DMS114 treated with DMSO at 0.1 percent for 48 hours (cell line): ENCODE data around the gene FRAS1.
"Not testable (repeated sequence)": the region's sequence is repeated elsewhere in the genome, so short reads cannot be mapped to it uniquely, and the experiment has no call there.

Experiments used
- DNase-seq: peaks from one replicate; lab custom pipeline; 2025; ENCODE audit not compliant: unreplicated experiment; lab: John Stamatoyannopoulos, UW

Gene FRAS1

DNA sequence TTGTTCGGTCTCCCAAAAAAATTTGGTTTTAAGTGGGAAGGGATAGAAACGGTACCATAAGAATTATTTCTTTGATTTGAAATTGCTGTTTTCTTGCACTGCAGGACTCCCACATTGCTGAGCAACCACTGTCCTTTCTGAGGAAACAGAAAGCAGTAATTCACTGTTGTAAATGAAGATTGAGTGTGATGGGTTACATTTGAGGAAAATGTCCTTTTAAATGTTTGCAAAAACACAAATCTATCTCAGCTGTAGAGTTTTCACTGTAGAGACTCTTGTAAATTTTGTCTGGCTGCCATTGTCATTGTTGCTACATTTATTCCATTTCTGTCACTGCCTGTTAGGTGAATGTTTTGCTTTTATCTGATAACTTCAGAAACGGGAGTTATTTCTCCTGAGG lies 105.2 kb downstream of the FRAS1 start:
- no peak for DNase-seq

DNA sequence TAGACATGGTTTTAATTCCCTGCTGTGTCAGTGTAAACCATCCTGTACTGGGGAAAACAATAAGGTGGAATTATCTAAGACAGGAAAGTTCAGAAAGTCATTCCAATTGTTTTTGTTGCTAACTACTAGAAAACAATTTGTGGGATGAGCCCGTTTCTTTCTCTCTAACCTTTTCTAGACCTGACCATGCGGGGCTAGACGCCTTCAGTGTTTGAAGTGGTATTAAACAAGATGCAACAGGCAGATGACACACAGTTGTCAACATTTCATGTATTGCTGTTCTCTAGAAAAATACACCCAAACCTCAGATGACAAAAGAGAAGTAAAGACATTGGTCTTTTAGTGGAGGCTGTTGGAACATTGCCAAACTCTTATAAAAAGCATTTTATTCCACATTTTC lies 105.7 kb downstream of the FRAS1 start:
- DNase-seq: no peak

DNA sequence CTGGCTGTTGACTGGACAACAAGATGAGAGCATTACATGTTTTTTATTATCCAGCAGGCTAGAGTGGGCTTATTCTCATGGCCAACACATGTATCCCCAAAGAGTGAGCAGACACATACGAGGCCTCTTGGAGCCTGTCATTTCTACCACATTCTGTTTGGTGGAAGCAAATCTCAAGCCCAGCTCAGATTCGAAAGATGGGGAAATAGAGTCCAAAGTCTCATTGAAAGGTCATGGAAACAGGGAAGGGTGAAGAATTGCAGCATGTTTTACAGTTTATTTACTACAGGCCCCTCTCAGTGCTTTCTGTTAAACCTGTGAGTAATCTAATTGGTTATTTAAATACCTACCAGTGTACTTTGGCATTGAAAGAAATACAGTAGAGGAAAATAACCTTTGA lies 108.6 kb downstream of the FRAS1 start:
- no peak for DNase-seq

DNA sequence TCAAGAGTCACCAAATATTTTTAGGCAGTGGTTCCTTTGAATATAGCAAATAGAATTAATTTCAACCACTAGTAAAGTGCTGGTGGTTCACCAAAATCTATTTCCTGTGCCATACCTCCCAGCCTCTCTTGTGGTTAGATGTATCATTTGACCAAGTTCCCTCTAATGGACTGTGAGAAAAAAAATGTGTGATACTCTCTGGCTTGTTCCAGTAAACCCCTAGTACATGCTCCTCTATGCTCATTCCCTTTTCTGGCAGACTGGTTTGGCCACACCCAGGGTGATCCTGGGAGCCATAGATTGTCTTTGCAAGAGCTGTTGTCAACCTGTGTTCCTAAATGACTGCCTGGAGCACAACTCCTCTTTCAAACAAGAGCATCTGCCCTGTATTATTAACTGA lies 109.5 kb downstream of the FRAS1 start:
- DNase-seq: no peak

DNA sequence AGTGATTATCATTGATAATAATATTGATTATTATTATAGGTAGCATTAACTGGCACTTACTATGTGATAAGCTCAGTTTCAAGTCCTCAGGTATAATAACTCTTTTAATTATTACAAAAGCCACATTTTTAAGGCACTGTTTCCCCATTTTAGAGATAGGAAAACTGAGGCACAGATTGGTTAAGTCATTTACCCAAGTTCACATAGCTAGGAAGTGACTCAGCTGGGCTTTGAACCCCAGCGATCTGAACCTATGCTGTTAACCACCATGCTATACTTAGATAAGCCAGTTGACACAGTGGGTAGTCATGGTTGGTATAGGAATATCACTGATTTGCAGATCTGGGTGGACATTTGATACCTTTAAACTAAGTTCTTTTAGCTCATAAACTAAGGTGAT lies 110.4 kb downstream of the FRAS1 start:
- DNase-seq: no peak

DNA sequence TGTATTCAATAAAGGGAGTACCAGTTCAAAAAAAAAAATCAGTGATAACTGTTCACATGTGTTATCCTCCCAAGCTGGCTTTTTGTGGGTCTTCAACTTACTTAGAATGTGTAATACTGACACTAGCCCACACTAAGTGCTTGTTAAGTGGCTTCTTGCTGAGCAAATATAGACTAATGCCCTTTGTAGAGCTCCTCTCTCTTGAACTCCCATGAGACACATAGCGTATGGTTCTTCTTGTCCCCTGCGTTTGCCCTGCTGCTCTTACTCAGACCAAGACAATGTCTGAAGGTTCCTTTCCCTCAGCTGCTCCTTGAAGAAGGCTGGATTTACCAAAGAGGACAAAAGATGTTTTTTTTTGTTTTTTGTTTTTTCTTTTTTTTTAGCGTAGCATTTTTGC lies 110.9 kb downstream of the FRAS1 start:
- no peak for DNase-seq

DNA sequence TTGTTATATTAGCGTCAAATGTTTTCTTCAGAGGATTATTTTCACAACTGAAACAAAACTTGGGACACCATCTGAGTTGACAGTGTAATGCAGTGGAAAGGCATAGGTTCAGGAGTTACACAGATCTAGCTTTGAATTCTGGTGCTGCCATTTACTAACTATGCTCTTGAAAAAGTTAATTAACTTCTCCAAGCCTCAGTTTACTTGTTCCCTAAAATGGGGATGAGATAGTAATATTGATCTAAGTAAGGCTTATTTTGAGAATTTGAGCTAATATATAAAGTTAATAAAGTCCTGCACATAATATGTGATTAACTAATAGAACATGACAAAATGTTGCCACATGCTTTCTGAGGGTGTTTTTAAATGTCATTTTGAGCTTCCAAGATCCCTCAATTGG lies 112.6 kb downstream of the FRAS1 start:
- no peak for DNase-seq

DNA sequence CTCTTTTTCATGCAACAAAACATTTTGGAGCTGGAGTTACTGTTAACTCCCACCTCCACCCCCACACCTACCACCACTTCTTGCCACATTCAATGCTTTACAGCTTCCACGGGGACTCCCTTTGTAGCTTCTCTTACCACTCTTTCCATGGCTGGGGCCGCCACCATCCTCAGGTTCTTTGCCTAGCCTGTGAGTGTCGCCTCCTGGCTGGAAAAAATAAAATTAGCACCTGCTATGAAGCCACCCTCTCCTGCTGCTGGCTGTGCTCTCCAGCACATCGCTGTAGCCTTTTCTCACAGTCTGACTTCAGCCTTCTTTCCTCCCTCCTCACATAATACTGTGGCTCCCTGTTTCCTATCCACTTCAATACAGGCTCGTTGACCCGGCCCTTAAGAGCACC lies 114.4 kb downstream of the FRAS1 start:
- DNase-seq: no peak

DNA sequence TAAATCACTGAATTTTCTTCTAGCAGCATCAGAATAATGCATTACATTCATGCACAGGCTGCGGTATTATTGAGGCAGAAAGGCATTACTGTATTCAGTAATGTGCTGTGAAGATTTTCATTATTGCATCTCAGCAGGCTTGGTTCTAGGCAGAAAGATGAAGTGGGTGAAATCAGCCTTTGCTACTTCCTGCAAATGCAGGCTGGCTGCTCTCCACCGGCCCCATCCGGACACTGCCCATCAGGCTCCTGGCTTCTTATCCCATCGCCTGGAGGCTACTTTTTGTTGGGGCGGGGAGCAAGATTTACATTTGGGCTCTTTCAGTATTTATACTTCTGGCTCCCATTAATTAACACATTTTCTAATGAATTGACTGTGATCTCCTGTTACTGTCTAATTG lies 117.8 kb downstream of the FRAS1 start:
- DNase-seq: no peak

DNA sequence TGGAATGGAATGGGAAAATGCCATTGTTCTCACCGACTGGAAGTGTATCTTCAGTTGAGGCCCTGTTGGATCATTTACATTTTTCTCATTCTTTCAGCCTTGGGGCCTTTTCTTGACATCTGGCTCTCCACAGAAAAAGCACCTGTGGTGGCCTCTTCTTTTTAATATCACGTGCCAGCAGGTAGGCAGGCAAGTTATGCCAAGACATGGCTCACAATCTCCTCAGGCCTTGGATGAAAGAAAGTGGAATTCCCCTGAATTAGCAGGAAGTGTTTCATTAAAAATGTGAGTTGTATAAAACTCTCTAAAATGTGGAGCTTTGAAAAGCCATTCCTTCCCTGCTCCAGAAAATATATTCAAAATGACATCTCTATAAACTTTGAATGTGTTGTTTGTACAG lies 122.1 kb downstream of the FRAS1 start:
- DNase-seq: no peak

DNA sequence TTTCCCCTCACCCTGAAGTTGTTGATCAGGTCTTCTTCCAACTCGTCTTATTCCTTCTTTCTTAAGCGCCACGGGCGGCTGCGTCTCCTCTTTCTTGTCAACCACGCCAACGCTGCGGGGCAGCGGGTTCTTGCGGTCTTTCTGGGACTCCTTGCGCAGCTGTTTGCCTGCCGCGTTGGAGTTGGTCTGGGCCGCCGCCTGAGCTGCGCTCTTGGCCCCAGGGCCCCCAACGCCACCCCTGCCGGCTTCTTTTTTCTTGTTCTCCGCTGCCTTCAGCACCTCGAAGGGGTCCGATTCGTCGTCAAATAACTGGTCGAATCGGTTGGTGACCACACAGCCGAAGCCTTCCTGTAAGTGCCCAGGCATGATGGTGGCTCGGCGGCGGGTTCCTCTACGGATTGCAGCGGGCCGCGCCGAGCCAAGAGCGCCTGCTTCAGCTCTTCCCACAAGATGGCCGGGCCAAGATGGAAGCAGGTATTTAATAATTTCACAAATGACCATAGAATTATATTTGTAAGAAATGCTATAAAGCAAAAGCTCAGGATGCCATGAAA lies 124.6 kb downstream of the FRAS1 start:
- DNase-seq: not testable (repeated sequence)

DNA sequence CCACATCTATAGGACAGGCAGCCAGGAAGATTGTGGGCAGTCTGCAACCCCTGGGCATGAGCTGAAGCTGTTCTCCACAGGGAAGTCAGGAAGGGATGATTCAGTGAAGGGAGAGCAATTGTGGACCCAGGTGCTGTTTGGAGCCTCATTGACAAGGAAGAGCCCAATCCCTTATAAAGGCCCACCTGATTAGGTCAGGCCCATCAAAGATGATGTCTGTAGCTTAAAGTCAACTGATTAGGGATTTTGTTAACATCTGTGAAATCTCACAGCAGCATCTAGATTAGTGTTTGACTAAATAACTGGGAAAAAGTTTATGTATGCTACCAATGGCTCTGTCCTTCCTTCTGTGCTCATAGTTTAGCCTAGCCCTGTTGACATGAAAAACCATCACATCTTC lies 127.5 kb downstream of the FRAS1 start:
- DNase-seq: no peak

DNA sequence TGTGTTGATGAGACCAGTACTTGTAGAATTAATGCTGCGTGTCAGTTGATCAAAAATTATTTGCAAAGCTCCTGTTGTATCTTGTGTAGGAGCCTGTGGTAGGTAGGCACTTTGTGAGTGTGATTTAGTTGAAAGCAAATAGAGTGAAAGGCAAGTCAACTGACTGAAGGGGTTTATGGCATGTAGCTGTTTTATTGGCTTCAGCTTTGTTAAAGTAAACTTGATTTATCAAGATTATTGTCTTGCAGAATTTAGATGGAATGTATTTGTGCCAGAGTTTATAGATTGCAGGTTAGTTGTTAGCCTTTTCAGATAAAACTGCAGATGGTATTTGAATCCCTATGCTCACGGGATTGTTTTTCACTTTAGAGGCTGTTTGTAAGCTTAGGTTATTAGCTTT lies 128.0 kb downstream of the FRAS1 start:
- no peak for DNase-seq

DNA sequence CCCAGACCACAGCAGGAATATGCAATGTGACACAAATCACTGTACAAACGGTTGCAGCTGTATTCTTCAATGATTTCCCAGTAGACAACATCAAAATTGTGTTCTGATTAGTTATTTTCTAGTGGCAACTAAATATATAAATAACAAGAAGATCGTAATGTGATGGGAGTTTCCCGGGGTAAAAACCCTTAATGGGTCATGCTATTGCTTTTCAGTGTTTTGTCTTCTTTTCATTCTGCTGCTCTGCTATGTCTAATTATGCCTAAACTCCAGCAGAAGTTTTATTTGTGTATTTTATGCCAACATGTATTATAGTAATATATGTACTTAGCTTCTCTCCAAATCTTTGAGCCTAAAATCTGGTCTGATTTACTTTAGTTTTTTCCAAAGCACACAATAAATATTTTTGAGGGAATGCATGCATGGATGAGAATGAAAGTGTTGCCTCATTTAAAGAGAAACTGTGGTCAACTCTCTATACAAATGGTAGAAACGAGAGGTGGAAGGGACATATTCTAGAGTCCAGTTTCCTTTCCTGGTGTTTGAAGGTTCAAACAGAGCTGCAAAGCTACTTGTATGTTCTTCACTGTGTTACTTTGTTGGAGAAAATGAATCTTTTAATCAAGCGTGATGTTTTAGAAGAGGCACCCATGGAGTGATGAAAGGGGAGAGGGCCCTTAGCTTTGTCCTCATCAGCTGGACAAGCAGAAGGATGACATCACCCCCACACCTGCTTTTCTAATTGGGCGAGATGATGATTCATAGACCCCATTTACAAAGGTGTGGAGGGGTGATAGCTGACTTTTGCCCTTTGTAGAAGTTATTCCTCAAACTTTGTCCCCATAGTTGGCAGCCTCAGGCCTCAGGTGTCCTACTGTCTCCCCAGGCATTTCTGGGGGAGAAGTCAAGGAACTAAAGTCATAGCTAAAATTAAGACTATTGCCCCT lies 129.7 kb downstream of the FRAS1 start:
- no peak for DNase-seq

DNA sequence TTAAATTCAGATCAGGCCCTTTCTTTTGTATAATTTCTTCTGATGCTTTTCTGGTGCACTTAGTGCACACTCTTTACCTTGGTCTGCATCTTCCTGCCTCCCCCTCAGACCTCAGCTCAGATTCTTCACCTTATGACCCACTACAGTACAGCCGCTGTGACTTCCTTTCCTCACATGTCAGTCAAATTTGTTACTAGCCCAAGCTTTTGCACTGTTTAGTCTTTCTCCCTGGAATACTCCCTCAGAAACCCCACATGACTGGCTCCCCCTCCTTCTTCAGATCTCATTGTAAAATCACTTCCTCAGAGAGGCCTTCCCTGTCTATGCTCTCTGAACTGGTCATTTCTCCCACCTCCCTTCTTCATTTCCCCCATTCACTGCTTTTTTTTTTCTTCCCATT lies 132.9 kb downstream of the FRAS1 start:
- no peak for DNase-seq

DNA sequence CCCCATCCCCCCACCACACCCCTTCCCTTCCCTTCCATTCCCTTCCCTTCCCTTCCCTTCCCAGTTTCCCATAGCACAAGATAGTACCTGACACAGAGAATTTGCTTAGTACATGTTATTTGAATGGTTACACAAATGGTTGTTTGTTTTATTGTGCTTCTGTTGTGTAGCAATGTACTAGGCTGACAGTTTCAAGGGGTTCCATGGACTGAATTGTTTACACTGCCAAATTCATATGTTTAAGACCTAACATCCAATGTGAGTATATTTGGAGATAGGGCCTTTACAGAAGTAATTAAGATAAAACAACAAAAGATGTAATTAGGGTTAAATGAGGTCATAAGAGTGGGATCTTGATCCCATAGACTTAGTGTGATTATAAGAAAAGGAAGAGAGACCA lies 133.5 kb downstream of the FRAS1 start:
- DNase-seq: no peak

DNA sequence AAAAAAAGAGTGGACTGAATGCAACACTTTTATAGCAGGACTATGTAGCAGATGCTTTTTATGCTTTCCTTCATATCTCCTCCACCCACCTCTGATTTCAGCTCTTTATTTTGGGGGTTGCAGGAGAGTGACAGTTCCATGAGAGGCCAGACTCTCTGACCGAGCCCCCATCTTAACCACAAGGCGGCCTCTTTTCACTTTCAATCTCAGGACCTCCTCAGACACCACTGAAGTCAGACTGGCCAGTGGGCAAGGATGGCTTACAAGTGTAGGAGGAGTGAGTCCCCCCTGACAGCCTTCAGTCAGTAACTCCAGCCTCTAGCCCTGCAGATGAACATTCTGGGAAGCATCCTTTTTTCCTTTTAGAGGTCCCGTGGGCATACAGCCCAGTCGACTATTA lies 140.8 kb downstream of the FRAS1 start:
- no peak for DNase-seq

DNA sequence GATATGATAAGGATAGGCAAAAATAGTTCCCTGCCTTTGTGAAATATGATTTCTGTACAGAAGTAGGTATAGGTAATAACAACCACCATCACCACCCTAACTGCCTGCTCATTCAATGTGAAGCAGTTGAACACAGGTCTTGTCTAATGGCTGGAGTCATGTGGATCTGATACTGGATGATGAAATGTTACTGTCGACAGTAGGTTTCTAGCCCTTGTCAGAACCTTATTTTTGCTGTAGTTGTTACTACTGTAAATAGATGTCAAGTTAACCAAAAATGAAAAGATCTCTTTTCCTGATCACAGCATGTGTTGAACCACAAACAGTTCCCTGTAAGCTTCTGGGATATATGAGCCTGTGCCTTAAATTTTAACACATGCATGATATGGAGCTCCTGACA lies 142.9 kb downstream of the FRAS1 start:
- DNase-seq: no peak

DNA sequence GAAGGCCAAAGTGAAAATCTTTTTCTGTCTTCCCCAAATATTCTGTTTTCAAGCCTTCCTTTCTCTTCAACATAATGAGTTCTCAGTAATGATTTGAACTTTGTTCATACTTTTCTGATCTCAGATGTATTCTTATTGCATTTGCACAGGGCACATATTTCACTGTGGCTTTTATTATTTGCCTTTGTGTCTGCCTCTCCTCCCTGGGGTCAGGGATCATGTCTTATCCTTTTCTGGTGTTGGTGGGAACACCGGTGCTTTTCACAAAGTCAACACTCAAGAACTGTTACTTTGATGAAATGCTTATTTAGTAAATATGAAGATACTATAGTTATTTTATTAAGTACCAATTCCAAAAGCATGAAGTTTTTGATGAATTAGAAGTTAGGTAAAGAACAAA lies 143.8 kb downstream of the FRAS1 start:
- no peak for DNase-seq

DNA sequence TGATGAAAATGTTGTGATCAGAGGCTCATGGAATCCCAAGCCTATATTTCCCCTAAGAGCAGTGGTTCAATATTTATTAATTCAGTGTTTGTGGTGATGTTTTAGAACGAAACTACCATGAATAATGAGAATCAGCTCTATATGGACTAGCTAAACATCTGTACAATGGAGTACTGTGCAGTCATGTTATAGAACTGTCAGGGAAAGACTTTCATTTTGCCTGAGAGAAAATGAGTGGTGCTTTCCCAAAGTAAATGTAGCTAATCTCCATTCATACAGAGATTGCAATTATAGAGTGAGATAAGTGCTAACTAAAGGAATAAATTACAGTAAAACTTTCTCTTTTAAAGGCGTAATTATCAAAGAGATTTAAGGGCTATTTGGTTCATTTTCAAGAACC lies 147.1 kb downstream of the FRAS1 start:
- no peak for DNase-seq

DNA sequence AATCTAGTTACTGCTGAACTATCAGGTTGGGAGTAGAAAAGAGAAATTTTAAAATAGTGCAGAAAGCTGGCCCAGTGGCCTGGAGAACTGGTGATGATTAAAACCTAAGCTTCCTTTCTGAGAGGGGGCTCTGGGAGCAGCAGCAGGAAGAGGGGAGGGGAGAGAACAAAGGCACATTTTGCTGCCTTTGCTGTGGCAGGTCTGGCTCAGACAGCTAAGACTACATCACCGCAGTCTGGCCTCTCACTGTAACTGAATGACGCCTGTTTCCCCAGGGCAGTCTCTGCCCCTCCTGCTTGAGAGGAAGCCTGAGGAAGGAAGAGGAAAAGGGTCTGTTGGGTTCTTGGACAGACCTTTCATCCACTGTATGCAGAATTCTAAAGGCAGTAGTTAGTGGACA lies 148.5 kb downstream of the FRAS1 start:
- DNase-seq: no peak

DNA sequence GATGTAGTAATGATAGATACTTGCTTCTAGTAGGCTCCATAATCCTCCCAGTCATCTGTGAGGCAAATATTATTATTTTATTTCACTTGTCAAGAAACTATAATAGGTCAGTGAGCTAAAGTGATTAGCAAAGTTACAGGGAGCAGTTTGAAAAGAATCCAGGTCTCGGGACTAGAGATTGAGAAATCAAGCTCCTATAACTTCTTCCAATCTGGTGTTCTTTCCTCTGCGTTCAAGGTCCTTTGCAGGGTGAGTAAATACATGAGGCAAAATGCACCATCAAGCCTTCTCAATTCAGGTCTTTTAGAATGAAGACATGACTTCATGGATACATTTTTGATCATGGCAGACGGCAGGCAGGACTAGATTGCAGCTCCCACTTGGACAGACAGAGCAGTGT lies 150.4 kb downstream of the FRAS1 start:
- no peak for DNase-seq

DNA sequence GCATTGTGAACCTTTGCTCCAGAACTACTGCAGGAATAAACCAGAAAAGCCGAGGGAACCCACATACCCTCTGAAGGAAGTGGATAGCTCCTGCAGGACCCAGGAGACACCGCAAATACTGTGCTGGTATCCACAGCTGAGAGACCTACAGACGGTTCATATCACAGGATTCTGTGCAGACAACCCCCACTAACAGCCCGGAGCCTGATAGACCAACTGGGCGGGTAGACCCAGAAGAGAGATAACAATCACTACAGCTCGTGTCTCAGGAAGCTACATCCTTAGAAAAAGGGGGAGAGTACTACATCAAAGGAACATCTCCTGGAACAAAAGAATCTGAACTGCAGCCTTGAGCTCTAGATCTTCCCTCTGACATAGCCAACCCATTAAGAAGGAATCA lies 150.8 kb downstream of the FRAS1 start:
- DNase-seq: no peak
